ENCODE results near the gene PNMT. TPM values are rescaled to one million over a fixed set of nuclear protein-coding genes. Genes with fewer than 3 reads are reported as not detected.

PNMT gene
- total and polyA plus RNA-seq, 2 of the 13 experiments (the other 11 are each of a cell fraction or from before 2014, with no cell fraction given) = 0.25 TPM; not detected in 1

GRCh38 chr17:39702901-39703893, 34.9 kb downstream of the PNMT start (continued):
- TF ChIP-seq ZNF512 (CRISPR knock-in tag; IDR thresholded peaks at IDR 0.05) (no peak), PTBP1 (IDR thresholded peaks at IDR 0.05; ENCODE audit: low read depth, low read length, poor library complexity, severe bottlenecking) (no peak), ZNF253 (CRISPR knock-in tag; IDR thresholded peaks at IDR 0.05; ENCODE audit: borderline replicate concordance) (no peak), CAMTA2 (CRISPR knock-in tag; IDR thresholded peaks at IDR 0.05; ENCODE audit: borderline replicate concordance) (no peak), NFKB2 (CRISPR knock-in tag; IDR thresholded peaks at IDR 0.05; ENCODE audit: borderline replicate concordance) (0 out of 2 replicates have a peak, but pooled peaks have one; percentile 20), RARG (CRISPR knock-in tag; IDR thresholded peaks at IDR 0.05; ENCODE audit: low read depth) (peak; percentile 96; the same call in 1 of the 2 replicates), ZBED4 (CRISPR knock-in tag; IDR thresholded peaks at IDR 0.05; ENCODE audit: borderline replicate concordance) (no peak), ZXDC (CRISPR knock-in tag; IDR thresholded peaks at IDR 0.05) (no peak), ZFP90 (CRISPR knock-in tag; IDR thresholded peaks at IDR 0.05; ENCODE audit: borderline replicate concordance) (no peak), MYPOP (CRISPR knock-in tag; IDR thresholded peaks at IDR 0.05) (peak; percentile 64; the same call in 1 of the 2 replicates), PLRG1 (conservative IDR thresholded peaks at IDR 0.05) (no peak), FOXC1 (CRISPR knock-in tag; IDR thresholded peaks at IDR 0.05; ENCODE audit: borderline replicate concordance) (peak; percentile 85), ZNF224 (CRISPR knock-in tag; IDR thresholded peaks at IDR 0.05) (no peak), ZNF335 (CRISPR knock-in tag; IDR thresholded peaks at IDR 0.05) (no peak), NCOA2 (CRISPR knock-in tag; IDR thresholded peaks at IDR 0.05) (peak; percentile 3; the same call in 1 of the 2 replicates), FOXP1 (IDR thresholded peaks at IDR 0.05) (peak; percentile 98), FOXP1 (CRISPR knock-in tag; IDR thresholded peaks at IDR 0.05) (peak; percentile 99), ZNF619 (CRISPR knock-in tag; IDR thresholded peaks at IDR 0.05) (no peak), GATA4 (IDR thresholded peaks at IDR 0.05; ENCODE audit: borderline replicate concordance, low read depth) (no peak; the same call in 1 of the 2 replicates), NRL (CRISPR knock-in tag; IDR thresholded peaks at IDR 0.05; ENCODE audit: borderline replicate concordance) (peak; percentile 54; the same call in 1 of the 2 replicates)
